HG03457 (cell line): ENCODE results near the gene LSR.
"Not testable (repeated sequence)": the region's sequence is repeated elsewhere in the genome, so short reads cannot be mapped to it uniquely, and the experiment has no call there.

Experiments used
- ATAC-seq: cut with Tn5 transposase; IDR thresholded peaks from one replicate; pipeline ENCODE4 v1.9.1; 2021; ENCODE audit warnings: moderate number of reproducible peaks; ENCODE audit not compliant: unreplicated experiment

The LSR gene

DNA sequence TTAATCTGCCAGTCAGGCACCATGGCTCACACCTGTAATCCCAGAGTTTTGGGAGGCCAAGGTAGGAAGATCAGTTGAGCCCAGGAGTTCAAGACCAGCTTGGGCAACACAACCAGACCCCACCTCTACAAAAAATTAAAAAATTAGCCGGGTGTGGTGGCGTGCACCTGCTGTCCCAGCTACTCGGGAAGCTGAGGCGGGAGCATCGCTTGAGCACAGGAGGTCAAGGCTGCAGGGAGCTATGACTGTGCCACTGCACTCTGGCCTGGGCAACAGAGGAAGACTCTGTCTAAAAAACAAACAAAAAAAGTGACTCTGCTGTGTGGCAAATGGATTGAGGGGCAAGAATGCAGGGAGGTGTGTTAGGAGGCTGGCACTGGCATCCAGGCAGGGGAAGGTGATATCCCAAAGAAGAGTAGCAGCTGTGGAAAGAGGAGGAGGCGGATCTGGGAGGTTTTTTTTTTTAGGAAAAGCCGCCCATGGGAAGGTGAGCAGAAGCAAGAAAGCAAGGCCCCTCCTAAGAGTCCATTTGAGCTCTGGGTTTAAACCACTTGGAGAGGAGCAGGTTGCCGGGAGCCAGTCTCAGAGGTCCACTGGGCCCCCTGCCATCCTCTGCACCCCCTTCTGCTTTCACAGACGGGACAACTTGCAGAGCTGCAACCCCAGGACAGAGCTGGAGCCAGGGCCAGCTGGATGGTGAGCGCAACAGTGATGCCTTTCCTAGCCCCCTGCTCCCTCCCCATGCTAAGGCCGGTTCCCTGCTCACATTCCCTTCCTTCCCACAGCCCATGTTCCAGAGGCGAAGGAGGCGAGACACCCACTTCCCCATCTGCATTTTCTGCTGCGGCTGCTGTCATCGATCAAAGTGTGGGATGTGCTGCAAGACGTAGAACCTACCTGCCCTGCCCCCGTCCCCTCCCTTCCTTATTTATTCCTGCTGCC is 35.6 kb downstream of the LSR start:
- no peak for ATAC-seq

GRCh38 chr19:35285095-35285449 is 36.3 kb downstream of the LSR start:
- no peak for ATAC-seq

DNA sequence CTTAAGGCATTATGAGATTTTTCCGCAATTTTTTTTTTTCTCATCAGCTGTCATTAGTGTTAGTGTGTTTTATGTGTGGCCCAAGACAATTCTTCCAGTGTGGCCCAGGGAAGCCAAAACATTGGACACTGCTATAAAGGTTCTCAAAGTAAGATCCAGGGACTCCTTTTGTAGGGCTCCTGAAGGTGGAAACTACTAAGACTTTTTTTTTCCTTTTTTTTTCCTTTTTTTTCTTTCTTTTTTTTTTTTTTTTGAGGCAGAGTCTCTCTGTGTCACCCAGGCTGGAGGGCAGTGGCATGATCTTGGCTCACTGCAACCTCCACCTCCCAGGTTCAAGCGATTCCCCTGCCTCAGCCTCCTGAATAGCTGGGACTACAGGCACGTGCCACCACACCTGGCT is 36.7 kb downstream of the LSR start:
- ATAC-seq: not testable (repeated sequence)

DNA sequence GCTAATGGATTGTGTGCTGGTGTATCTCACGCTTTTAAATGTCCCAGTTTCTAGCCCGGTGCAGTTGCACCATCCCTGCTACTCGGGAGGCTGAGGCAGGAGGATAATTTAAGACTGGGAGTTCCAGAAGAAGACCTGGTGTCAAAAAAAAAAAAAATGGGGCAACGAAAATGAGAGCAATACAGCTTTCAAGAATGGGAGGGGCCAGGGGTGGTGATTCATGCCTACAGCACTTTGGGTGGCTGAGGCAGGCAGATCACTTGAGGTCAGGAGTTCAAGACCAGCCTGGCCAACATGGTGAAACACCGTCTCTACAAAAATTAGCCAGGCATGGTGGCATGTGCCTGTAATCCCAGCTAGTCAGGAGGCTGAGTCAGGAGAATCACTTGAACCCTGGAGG is 37.3 kb downstream of the LSR start:
- ATAC-seq: not testable (repeated sequence)

DNA sequence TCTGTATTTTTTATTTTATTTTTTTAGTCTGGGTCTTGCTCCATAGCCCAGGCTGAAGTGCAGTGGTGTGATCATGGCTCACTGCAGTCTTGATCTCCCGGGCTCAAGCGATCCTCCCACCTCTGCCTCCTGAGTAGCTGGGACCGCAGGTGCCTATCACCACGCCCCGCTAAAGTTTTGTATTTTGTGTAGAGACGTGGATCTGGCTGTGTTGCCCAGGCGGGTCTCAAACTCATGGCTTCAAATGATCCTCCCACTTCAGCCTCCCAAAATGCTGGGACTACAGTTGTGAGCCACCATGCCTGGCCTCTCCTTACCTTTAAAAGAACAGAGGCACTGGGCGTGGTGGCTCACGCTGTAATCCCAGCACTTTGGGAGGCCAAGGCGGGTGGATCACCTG is 38.9 kb downstream of the LSR start:
- no peak for ATAC-seq

DNA sequence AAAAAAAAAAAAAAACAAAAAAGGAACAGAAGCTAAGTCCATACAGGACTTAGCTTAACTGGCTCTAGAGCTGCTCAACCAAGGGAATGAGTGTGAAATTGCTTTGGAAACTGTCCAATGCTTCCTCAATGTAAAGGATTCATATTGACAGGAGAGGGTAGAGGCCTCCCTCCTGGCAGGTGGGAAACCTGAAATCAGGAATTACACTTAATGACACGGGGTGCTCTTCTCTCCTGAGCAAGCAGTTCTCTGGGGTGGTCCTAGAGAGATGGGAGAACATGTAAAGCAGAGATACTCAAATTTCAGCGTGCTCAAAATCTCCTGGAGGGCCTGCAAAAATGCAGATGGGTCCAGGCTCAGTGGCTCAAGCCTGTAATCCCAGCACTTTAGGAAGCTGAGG is 39.5 kb downstream of the LSR start:
- ATAC-seq: no peak

DNA sequence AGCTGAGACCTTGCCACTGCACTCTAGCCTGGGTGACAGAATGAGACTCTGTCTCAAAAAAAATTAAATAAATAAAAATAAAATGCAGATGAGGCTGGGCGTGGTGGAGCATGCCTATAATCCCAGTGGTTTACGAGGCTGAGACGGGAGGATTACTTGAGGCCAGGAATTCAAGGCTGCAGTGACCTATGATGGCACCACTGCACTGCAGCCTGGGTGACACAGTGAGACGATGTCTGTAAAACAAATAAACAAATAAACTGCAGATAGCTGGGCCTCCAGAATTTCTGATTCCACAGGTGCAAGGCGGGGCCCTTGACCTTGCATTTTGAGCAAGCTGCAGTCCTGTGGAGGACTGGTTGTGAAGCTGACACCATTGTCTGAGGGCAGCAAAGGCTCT is 40.1 kb downstream of the LSR start:
- no peak for ATAC-seq

DNA sequence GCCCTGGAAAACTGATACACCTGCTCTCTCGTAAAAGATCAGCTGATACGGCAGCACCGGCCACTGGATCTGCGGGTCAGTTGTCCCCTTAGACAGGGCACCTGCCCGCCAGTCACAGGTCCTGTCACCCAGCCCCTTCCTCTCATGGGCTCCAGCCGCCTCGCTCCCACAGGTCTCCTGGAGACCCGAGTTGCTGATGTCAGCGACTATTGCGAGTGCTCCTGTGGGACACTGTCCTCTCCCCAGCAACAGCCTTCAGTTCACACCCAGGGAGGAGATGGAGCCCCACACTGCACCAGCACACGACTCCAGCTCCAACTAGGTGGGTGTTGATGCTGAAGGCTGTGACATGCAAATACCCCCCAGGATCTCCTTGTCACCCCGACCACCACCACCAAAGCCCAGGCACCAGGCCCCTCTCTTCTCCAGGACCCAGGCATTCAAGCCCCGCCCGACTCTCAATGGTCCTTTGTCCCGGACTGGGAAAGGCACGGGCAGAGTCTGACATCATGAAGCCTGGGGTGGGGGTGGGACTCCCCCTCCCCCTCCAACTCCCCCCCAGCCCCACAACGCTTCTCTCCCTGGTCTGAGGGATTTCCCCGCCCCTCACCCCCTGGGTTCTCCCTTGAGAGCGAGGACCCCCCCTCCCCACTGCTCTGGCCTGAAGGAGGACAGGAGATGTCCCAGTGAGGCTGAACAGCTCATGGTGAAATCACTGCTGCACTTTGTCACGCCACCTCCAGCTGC is 41.8 kb downstream of the LSR start:
- ATAC-seq: no peak

DNA sequence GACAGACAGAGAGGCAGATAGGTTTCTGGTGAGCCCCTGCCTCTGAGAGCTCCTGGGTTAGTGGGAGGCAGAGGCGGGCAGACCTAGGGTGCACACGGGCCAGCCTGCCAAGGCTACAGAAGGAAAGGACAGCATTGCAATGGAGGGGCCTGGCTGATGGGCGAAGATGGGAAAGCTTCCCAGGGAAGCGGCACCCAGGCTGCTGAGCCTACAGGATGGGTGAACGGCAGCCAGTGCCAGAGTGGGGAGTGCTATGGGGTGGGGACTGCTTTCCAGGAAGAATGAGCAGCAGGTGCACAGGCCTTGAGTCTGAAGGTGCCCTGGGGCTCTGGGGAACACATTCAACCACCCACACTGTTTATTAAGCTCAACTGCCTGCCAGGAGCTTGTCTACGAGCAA is 42.5 kb downstream of the LSR start:
- no peak for ATAC-seq

DNA sequence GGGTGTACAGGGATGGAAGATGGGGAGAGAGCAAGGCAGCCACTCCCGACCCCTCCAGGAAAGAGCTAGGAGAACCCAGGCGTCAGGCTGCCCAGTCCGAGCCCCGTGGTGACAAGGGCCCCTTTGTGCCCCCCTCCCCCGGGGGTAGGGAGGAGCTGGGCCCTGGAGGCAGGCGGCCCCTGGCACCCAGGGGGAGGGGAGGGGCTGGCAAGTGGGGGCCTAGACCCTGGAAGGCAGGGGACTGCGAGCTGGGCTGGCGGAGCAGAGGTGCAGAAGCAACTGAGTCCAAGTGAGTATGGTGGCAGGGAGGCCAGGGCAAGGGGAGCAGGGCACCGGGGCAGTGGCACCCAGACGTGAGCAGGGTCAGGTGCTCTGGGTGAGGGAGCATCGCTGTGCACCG is 43.1 kb downstream of the LSR start, which contains the start of gene MAG:
Gene MAG, plus strand, starts transcription at position 246 of the 400 bp plus-strand sequence. CDS start 3,248 bp downstream, outside the sequence.
- ATAC-seq: no peak

DNA sequence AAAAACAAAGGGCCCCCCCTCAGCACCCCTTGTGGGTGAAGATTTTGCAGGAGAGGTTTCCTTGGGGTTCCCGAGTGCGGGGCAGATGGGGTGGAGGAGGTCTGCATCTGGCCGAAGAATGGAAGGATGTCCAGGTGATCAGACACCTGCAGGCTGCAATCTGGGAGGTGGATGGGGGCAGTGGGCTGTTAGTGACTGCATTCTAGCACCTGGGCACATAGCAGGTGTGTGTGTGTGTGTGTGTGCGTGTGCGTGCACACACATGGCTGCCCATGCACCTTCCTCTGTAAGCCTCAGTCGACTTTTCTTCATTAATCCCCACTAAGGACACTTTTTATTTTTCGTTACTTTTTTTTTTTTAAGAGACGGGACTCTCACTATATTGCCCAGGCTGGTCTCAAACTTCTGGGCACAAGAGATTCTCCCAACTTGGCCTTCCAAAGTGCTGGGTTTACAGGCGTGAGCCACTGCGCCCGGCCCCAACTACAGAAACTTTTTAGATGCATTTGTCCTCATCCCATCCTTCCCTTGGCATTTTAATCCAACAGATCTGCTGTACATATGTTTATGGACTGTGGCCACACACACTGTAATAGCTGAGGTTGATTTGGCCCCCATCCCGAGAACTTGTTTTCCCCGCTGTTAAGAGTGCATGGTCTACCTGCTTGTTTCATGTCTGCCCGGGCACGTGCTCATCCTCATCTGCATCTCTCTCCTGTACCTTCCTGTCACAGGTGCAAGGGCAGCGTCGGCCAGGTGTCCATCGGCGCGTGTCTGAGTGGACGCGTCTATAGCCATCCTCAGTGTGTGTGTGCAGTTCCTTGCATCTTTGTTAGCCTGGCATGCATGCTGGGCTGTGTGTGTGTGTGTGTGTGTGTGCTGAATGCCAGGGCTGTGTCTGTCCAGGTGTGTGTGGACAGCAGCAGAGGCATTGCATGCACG is 43.9 kb downstream of the LSR start:
- no peak for ATAC-seq

DNA sequence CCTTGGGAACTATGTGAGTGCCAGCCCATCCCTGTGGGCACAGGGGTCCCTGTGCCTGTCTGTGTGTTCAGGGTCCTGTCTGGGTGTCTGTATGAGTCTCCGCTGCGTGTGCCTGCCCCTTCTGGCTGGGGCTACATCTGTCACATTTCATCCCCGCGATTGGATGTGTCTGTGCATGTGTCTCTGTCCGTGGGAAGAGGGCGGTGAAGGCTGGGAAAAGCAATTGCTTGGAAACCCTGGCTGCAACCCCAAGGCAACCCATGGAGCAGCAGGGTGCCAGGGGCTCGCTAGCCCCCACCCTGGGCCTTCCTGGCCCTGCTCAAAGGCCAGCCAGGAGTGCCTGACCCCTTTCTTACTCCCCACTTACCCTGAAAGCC is 44.5 kb downstream of the LSR start:
- no peak for ATAC-seq

DNA sequence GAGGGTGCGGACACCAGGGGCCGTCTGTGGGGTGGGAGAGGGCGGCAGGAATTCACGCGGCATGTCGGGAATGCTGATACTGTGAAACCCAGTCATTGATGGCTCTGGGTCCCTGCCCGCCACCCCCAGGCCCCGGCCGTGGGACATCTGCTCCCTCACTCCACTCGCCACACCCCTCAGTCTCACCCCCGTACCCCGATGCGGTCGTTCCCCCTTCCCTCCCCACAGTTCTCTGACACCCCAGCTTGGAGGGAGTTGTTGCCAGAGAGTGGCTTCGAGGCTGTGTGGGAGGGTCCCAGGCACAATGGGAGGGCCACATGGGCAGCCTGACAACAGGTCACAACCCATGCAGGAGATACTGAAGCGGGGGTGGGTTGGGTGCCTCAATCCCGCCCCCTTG is 45.0 kb downstream of the LSR start:
- ATAC-seq: no peak

DNA sequence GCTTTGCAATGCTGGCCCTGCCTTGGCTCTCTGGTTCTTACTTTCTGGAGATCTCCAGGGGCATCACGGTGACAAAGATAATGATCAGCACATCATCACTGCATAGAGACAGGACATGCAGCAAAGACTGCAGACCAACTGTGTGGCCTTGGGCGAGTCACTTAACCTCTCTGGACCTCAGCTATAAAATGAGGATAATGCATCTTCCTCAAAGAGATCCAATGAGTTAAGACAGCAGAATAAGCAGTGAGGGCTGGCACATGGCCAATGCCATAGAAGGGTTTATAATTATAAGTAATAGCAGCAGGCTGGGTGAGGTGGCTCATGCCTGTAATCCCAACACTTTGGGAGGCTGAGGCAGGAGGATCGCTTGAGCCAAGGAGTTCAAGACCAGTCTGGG is 45.5 kb downstream of the LSR start:
- no peak for ATAC-seq

- no peak for ATAC-seq
Measured at GRCh38 chr19:35294859-35295791, 46.3 kb downstream of the LSR start.

- ATAC-seq: no peak
Measured at GRCh38 chr19:35295792-35296462, 47.1 kb downstream of the LSR start.

DNA sequence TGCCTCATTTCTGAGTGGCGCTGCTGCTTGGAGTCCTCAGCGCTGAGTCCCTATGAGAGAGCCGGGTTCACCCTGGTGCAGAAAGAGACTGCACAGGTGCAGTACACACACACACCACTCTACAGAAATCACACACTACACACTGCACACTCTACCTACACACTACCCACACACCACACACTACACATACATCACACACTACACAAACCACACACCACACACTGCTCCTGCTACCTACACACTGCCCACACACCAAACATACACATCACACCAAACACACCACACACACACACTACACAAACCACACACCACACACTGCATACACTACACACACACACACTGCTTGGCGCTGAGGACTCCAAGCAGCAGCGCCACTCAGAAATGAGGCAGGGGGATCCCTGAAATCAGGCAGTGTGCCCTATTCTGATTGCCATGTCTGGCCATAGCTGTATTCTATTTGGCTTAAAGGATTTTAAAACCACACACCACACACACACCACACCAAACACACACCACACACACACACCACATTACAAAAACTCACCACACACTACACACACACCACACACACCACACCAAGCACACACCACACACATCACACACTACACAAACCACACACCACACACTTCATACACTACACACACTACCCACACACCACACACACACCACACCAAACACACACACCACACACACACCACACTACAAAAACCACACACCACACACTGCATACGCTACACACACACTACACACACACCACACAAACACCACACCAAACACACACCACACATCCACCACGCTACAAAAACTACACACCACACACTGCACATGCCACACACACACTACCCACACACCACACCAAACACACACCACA is 48.1 kb downstream of the LSR start:
- no peak for ATAC-seq

DNA sequence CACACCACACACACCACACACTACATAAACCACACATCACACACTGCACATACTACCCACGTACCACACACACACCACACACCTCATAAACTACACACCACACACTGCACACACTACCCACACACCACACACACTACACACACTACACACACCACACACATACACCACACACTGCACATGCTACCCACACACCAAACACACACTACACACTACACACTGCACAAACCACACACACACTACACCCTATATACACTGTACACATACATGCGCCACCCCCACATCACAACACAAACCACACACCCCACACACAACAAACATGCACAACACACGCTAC is 48.7 kb downstream of the LSR start:
- no peak for ATAC-seq

DNA sequence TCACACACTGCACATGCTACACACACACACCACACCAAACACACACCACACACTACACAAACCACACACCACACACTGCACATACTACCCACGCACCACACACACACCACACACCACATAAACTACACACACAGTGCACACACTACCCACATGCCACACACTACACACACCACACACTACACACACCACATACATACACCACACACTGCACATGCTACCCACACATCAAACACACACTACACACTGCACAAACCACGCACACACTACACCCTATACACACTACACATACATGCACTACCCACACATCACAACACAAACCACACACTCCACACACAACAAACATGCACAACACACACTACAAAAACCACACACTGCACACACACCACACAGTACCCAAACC is 49.1 kb downstream of the LSR start:
- ATAC-seq: no peak
